HG03066 (cell line): ENCODE data around the gene PLEKHG5.

ENCODE experiments used
- ATAC-seq: cut with Tn5 transposase; IDR thresholded peaks from one replicate; pipeline ENCODE4 v1.9.1; 2021; ENCODE audit warnings: low read depth; ENCODE audit not compliant: unreplicated experiment

Gene PLEKHG5

GRCh38 chr1:6491480-6491962 lies at the start of gene PLEKHG5:
PLEKHG5 (minus strand) TSS chr1:6491667; CDS start chr1:6477571, 14,096 bp downstream.
- ATAC-seq, result no peak

GRCh38 chr1:6538956-6539355 lies 47.5 kb upstream of the PLEKHG5 start:
- no peak for ATAC-seq

- no peak for ATAC-seq
Measured at GRCh38 chr1:6536291-6536690, 44.8 kb upstream of the PLEKHG5 start.

GRCh38 chr1:6535214-6535613 lies 43.7 kb upstream of the PLEKHG5 start:
- ATAC-seq, result no peak

- ATAC-seq, result no peak
Measured at GRCh38 chr1:6534248-6534822, 42.9 kb upstream of the PLEKHG5 start.

- ATAC-seq, result no peak
Measured at GRCh38 chr1:6531996-6532395, 40.5 kb upstream of the PLEKHG5 start.

- no peak for ATAC-seq
Measured at GRCh38 chr1:6530504-6531160, 39.2 kb upstream of the PLEKHG5 start.

GRCh38 chr1:6528492-6528891 lies 37.0 kb upstream of the PLEKHG5 start:
- ATAC-seq, result no peak

GRCh38 chr1:6526316-6526715 lies 34.8 kb upstream of the PLEKHG5 start:
- ATAC-seq, result no peak

- ATAC-seq, result no peak
Measured at GRCh38 chr1:6523566-6523965, 32.1 kb upstream of the PLEKHG5 start.

GRCh38 chr1:6521536-6521935 lies 30.1 kb upstream of the PLEKHG5 start:
- no peak for ATAC-seq

GRCh38 chr1:6519935-6520671 lies 28.6 kb upstream of the PLEKHG5 start:
- ATAC-seq, result no peak

GRCh38 chr1:6519491-6519934 lies 28.0 kb upstream of the PLEKHG5 start:
- no peak for ATAC-seq

- ATAC-seq, result no peak
Measured at GRCh38 chr1:6517435-6517851, 26.0 kb upstream of the PLEKHG5 start.

- ATAC-seq, result no peak
Measured at GRCh38 chr1:6515771-6516170, 24.3 kb upstream of the PLEKHG5 start.

- no peak for ATAC-seq
Measured at GRCh38 chr1:6513320-6513801, 21.9 kb upstream of the PLEKHG5 start.

- ATAC-seq, result no peak
Measured at GRCh38 chr1:6512908-6513280, 21.4 kb upstream of the PLEKHG5 start.

GRCh38 chr1:6512245-6512907 lies 20.9 kb upstream of the PLEKHG5 start:
- no peak for ATAC-seq

- no peak for ATAC-seq
Measured at GRCh38 chr1:6511561-6512244, 20.2 kb upstream of the PLEKHG5 start.

- ATAC-seq, result no peak
Measured at GRCh38 chr1:6511056-6511455, 19.6 kb upstream of the PLEKHG5 start.
